ENCODE data around the gene IL17C.

Gene IL17C

GRCh38 chr16:88629835-88630234 lies 8.5 kb upstream of the IL17C start:
- no peak for DNase-seq

- no peak for DNase-seq
Observed at GRCh38 chr16:88630433-88630832, 7.9 kb upstream of the IL17C start.

DNA sequence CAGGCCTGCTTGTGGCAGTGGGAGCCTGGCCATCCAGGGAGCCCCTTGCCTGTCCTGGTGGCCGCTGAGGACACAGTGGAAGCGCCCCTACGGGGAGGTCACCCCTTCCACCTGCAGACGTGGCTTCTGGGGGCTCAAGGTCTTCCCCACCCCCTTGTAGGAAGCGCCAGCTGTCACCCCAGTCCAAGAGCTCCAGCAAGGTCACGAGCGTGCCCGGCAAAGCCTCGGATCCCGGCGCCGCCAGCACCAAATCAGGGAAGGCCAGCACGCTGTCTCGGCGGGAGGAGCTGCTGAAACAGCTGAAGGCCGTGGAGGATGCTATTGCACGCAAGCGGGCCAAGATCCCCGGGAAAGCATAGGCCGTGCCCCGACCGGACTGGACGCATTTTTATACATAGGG lies 7.4 kb upstream of the IL17C start:
- no peak for DNase-seq

GRCh38 chr16:88631384-88631783 lies 7.0 kb upstream of the IL17C start:
- DNase-seq, result no peak

GRCh38 chr16:88631920-88632586 lies 6.3 kb upstream of the IL17C start:
- DNase-seq, result no peak

DNA sequence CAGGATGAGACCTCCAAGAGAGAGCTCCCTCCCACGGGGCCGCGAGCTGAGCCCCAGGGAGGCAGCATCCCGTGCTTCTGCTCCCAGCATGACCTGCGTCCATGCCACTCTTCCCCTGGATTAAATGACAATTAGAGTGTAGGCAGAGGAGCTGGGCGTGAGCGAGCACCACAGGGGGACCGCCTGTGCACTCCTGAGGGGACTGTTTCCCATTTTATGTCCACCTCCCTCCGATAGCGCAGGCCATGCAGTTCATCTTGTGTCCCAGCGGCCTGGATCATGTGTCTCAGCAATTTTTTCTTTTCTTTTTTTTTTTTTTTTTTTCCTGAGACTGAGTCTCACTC lies 5.8 kb upstream of the IL17C start:
- DNase-seq, result no peak

DNA sequence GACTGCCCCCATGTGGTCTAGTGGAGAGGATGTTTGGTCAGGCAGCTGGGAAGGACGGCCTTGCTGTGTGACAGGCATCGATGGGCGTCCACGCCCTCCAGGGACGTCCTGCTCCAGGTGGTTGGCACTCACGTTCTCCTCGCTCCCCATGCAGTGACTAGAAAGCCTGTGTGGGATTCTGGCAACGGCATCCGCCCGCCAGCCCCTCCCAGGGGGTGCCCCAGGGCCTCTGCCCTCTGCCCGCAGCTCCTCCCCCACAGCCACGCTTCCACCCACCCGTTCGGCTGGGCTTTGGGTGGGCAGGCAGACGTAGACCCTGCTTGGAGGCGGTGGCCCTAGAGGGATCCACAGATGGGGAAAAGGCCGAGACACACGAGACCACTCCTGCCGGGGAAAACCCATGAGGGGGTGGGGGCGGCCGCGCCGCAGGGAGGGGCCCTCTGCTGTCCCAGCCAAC lies 4.7 kb upstream of the IL17C start:
- DNase-seq, result no peak

GRCh38 chr16:88634141-88634993 lies 4.0 kb upstream of the IL17C start:
- no peak for DNase-seq

GRCh38 chr16:88634994-88635670 lies 3.2 kb upstream of the IL17C start:
- no peak for DNase-seq

- no peak for DNase-seq
Observed at GRCh38 chr16:88635671-88636319, 2.6 kb upstream of the IL17C start.

DNA sequence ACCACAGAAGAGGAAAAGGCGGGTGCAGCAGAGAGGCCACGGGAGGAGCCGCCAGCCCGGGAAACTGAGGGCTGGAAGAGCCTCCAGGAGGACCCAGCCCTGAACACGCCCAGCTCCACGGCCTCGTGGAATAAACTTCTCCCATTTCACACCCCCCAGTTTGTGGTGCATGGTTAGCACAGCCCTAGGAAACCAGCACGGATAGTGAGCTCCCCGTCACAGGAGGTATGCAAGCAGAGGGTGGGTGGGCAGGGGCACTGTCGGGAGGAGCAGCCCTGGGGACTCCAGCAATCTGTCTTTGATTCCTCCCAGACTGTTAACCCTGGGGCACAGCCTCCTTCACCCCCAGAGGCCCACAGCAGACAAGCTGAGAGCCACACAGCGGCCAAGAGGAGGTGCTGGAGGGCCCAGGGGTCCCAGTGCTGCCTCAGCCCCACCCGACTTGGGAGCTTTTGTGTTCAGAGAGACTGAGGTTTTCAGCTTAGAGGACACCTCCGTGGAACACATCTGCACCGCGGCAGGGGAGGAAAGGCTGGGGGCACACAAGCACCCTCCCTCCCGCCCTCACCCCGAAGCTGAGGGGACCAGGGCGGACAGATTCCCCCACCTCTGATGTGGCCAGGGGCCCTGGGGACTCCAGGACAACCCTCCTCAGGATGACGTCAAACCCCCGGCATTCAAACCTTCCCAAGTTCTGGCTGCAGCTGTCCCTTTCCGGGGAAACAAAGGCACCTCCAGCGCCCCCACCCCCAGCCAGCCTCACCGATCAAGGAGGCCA lies 1.7 kb upstream of the IL17C start:
- DNase-seq, result no peak

DNA sequence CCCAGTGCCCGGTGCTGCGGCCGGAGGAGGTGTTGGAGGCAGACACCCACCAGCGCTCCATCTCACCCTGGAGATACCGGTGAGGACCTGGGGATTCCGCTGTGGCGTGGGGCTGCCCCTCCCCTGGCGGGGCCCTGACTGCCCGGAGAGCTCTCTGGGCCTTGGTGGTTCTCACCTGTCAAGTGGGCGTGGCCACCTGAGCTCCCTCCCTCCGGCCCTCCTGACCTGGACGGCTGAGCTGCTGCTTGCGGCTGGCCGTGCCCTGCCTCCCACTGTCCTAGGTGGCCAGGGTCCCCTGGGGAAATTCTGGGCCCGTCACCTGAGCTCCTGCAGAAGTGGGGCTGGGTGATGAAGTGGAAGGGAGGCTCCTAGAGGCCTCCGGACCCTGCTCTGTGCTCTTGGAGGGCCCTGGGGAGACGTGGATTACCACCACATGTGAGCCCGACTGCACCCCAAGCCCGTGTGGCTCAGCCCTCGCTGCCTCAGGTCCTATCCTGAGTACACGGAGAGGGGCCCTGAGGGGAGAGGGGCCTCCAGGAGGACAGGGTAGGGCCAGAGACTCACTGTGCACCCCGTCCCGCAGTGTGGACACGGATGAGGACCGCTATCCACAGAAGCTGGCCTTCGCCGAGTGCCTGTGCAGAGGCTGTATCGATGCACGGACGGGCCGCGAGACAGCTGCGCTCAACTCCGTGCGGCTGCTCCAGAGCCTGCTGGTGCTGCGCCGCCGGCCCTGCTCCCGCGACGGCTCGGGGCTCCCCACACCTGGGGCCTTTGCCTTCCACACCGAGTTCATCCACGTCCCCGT lies 1.1 kb downstream of the IL17C start:
- DNase-seq, result no peak

GRCh38 chr16:88640039-88640495 lies 1.7 kb downstream of the IL17C start:
- no peak for DNase-seq

DNA sequence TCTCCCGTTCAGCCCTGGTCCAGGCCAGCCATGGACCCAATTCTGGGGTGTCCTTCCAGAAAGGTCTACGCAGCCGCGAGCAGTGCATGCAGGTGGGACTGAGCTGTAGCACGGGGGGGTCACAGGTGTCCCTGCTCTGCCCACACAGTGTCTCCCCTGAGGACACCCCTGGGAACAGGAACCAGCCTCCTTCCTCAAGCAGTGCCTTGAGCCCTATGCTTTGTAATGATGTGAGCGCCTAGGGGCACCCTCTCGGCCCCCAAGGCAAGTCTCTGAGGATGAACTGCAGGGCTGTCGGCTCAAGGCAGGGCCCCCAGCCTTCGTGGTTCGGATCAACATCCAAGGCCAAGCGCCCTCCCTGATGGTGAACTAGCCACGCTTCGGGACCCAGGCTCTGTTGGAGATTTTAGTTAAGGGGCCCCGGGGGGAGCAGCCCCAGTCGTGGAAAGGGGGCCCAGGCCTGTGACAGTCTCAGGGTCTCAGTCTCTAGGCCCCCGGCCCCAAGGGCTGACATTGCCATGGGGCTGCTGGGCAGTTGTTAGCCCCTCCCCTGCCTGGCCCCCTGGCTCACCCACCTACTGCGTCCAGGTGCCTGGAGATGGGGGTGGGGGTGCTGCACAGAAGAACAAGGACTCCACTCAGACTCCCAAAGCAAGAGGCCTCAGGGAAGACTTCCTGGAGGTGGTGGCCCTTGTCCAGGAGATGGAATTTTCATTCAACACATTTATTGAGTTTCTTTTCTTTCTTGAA lies 2.3 kb downstream of the IL17C start:
- DNase-seq, result no peak

DNA sequence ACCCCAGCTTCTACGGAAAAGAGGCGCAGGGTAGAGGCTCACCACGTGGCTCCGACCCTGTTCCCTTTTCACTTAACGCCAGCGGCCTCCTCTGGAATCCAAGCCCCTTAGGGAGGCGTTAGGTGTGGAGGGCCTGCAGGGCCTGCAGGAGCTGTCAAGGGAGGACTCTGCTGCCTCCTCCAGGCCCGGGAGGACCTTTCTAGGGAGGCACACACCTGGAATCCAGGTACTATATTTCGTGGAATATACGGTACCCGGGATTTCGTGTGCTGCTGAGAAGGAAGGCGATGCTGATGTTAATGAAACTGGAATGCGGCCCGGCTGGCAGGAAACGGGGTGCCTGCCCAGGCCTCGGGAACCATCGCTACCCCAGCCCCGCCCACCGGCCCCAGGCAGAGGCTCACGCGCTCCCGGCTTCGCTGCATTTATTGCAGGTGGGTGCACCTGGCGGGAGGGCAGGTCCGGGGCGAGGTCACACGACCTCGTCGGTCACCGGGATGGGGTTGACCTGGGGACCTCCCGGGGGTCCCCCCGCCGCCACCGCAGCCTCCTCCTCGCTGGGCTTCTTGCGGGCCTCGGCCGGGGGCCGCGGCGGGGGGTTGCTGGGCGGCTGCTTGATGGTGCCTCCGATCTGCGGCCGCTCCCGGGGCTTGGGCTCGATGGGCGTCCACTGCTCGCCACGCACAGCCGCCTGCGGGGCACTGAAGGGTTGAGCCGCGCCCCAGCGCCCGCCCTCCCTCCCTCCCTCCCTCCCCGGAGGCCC lies 4.7 kb downstream of the IL17C start:
- DNase-seq, result no peak

DNA sequence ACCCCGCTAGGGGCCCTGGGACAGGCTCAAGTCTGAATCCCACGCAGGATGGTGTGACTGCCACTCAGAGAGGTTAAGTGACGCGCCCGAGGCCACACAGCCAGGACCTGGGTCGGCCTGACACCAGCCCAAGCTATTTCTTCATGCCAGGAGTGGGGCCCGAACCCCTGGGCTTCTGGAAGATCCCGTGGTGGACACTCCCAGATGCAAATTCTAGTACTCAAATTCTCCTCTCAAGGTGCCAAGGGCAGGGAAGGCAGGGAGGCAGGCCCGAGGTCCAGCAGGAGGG lies 5.2 kb downstream of the IL17C start:
- DNase-seq, result no peak

- DNase-seq, result no peak
Observed at GRCh38 chr16:88645455-88645854, 7.1 kb downstream of the IL17C start.

- no peak for DNase-seq
Observed at GRCh38 chr16:88645941-88646340, 7.6 kb downstream of the IL17C start.

DNA sequence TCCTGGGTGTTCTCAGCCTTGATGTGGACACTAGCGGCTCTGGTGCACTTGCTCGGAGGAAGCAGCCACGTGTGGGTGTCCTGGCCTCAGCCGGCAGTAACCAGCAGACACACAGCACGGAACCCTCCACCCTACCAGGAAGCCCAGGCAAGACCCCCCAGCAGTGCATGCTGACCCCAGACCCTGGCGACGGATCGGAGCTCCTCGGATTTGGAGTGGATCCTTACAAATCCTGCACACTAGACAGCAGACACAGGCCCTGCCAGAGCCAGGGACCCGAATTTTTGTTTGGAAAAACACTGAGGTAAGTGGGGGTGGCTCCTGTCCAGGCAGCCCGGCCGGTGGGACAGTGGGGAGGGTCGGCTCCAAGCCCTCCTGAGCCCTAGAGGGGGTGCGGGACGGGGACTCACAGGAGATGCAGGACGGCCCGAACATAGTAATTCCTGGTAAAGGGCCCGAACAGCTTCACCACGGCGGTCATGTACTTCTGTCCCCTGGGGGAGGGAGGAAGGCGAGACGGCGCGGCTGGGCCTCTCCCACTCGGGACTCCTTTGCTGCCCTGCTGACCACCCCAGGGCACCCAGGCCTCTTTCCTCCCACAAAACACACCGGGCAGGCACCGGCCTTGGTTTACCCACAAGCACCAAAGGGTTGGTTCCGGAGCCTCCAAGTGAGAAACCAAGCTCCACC lies 8.1 kb downstream of the IL17C start:
- no peak for DNase-seq

Measured in NCI-H774 (cell line).